ENCODE data around the gene AHSP.
"Not testable (repeated sequence)": the region's sequence is repeated elsewhere in the genome, so short reads cannot be mapped to it uniquely, and the experiment has no call there.

Gene AHSP

GRCh38 chr16:31501966-31502348, 25.7 kb upstream of the AHSP start:
- Histone ChIP-seq H3K14ac (ENCODE audit: low read length) (no peak overlapping the region), H3K23ac (ENCODE audit: low read length) (no peak overlapping the region), H2AFZ (ENCODE audit: insufficient read depth, low read length, poor library complexity) (no peak overlapping the region), H3K18ac (ENCODE audit: low read length) (no peak overlapping the region), H3K27me3 (ENCODE audit: insufficient read depth, low read length) (no peaks in the 10 kb centered on the region), H3K4me1 (ENCODE audit: control insufficient read depth in 1 of 2, insufficient read depth in 2 of 2, low read length in 2 of 2) (peaks cover 0 to 5% of the 10 kb centered on the region in 2 experiments), H4K91ac (ENCODE audit: low read depth, low read length) (no peak overlapping the region), H2BK5ac (ENCODE audit: low read depth, low read length, poor library complexity) (no peak overlapping the region), H2BK12ac (ENCODE audit: low read length) (no peak overlapping the region), H2BK120ac (ENCODE audit: insufficient read depth, low read length, poor library complexity) (no peak overlapping the region), H4K12ac (ENCODE audit: low read depth, low read length) (no peak overlapping the region), H3K79me2 (ENCODE audit: control insufficient read depth, insufficient read depth, low read length, poor library complexity) (no peaks in the 10 kb centered on the region), H3K36me3 (ENCODE audit: control insufficient read depth in 1 of 2, insufficient read depth in 2 of 2, low read length in 2 of 2) (peaks cover 12 to 27% of the 10 kb centered on the region in 2 experiments), H3K79me1 (ENCODE audit: low read length) (no peaks in the 10 kb centered on the region), H3K9ac (ENCODE audit: low read length) (no peak overlapping the region), H3K4me3 (ENCODE audit: low read depth, low read length) (no peak overlapping the region), H3K4me2 (ENCODE audit: low read length) (no peak overlapping the region), H3K4ac (ENCODE audit: low read depth, low read length) (no peak overlapping the region), H2AK5ac (ENCODE audit: low read length) (no peak overlapping the region), H4K8ac (ENCODE audit: low read depth, low read length) (no peak overlapping the region), H3K9me3 (ENCODE audit: insufficient read depth, low read depth, low read length) (no peaks in the 10 kb centered on the region), H3K27ac (ENCODE audit: low read depth, low read length) (no peak overlapping the region)
- no CpG with 5 or more reads among the region's 4 CpGs for WGBS (ENCODE audit: extremely low coverage, insufficient coverage, insufficient read length)
- DNase-seq, result no peak

GRCh38 chr16:31502981-31503380, 24.7 kb upstream of the AHSP start:
- Histone ChIP-seq H2AK5ac (ENCODE audit: low read length) (no peak overlapping the region), H3K14ac (ENCODE audit: low read length) (no peak overlapping the region), H4K12ac (ENCODE audit: low read depth, low read length) (no peak overlapping the region), H3K79me2 (ENCODE audit: control insufficient read depth, insufficient read depth, low read length, poor library complexity) (peaks cover 6% of the 10 kb centered on the region), H3K9ac (ENCODE audit: low read length) (no peak overlapping the region), H3K79me1 (ENCODE audit: low read length) (peaks cover 5% of the 10 kb centered on the region), H3K9me3 (ENCODE audit: insufficient read depth, low read depth, low read length) (no peaks in the 10 kb centered on the region), H3K4me3 (ENCODE audit: low read depth, low read length) (no peak overlapping the region), H3K27ac (ENCODE audit: low read depth, low read length) (no peak overlapping the region), H2BK12ac (ENCODE audit: low read length) (no peak overlapping the region), H3K18ac (ENCODE audit: low read length) (no peak overlapping the region), H3K27me3 (ENCODE audit: insufficient read depth, low read length) (no peaks in the 10 kb centered on the region), H4K8ac (ENCODE audit: low read depth, low read length) (no peak overlapping the region), H2BK5ac (ENCODE audit: low read depth, low read length, poor library complexity) (no peak overlapping the region), H3K36me3 (ENCODE audit: control insufficient read depth in 1 of 2, insufficient read depth in 2 of 2, low read length in 2 of 2) (peaks cover 12 to 24% of the 10 kb centered on the region in 2 experiments), H3K4ac (ENCODE audit: low read depth, low read length) (no peak overlapping the region), H2AFZ (ENCODE audit: insufficient read depth, low read length, poor library complexity) (no peak overlapping the region), H3K23ac (ENCODE audit: low read length) (no peak overlapping the region), H3K4me1 (ENCODE audit: control insufficient read depth in 1 of 2, insufficient read depth in 2 of 2, low read length in 2 of 2) (peaks cover 3 to 9% of the 10 kb centered on the region in 2 experiments), H2BK120ac (ENCODE audit: insufficient read depth, low read length, poor library complexity) (no peak overlapping the region), H4K91ac (ENCODE audit: low read depth, low read length) (no peak overlapping the region), H3K4me2 (ENCODE audit: low read length) (no peak overlapping the region)
- DNase-seq, result no peak

- not testable (repeated sequence) for H3K9me3 ChIP-seq (ENCODE audit: insufficient read depth, low read depth, low read length); H3K18ac ChIP-seq (ENCODE audit: low read length); H2BK5ac ChIP-seq (ENCODE audit: low read depth, low read length, poor library complexity); DNase-seq; H4K91ac ChIP-seq (ENCODE audit: low read depth, low read length); H3K27me3 ChIP-seq (ENCODE audit: insufficient read depth, low read length); H4K8ac ChIP-seq (ENCODE audit: low read depth, low read length); H3K4me3 ChIP-seq (ENCODE audit: low read depth, low read length); H2AFZ ChIP-seq (ENCODE audit: insufficient read depth, low read length, poor library complexity); H3K27ac ChIP-seq (ENCODE audit: low read depth, low read length); H3K14ac ChIP-seq (ENCODE audit: low read length); H3K4ac ChIP-seq (ENCODE audit: low read depth, low read length); H3K4me1 ChIP-seq (ENCODE audit: control insufficient read depth in 1 of 2, insufficient read depth in 2 of 2, low read length in 2 of 2); H2BK12ac ChIP-seq (ENCODE audit: low read length); H3K23ac ChIP-seq (ENCODE audit: low read length); H3K9ac ChIP-seq (ENCODE audit: low read length); H2AK5ac ChIP-seq (ENCODE audit: low read length); H3K4me2 ChIP-seq (ENCODE audit: low read length); H4K12ac ChIP-seq (ENCODE audit: low read depth, low read length); H2BK120ac ChIP-seq (ENCODE audit: insufficient read depth, low read length, poor library complexity)
- WGBS (ENCODE audit: extremely low coverage, insufficient coverage, insufficient read length), result no CpG with 5 or more reads among the region's 8 CpGs
- Histone ChIP-seq H3K79me2 (ENCODE audit: control insufficient read depth, insufficient read depth, low read length, poor library complexity) (peaks cover 10% of the 10 kb centered on the region), H3K36me3 (ENCODE audit: control insufficient read depth in 1 of 2, insufficient read depth in 2 of 2, low read length in 2 of 2) (peaks cover 10 to 19% of the 10 kb centered on the region in 2 experiments), H3K79me1 (ENCODE audit: low read length) (peaks cover 10% of the 10 kb centered on the region)
Observed at GRCh38 chr16:31503555-31503954, 24.1 kb upstream of the AHSP start.

GRCh38 chr16:31504159-31504558, 23.5 kb upstream of the AHSP start:
- H3K4ac ChIP-seq (ENCODE audit: low read depth, low read length), result no peak overlapping the region
- peaks cover 10% of the 10 kb centered on the region for H3K79me1 ChIP-seq (ENCODE audit: low read length)
- no peak overlapping the region for H2BK12ac ChIP-seq (ENCODE audit: low read length)
- H4K12ac ChIP-seq (ENCODE audit: low read depth, low read length), result no peak overlapping the region
- WGBS (ENCODE audit: extremely low coverage, insufficient coverage, insufficient read length), result no CpG with 5 or more reads among the region's 8 CpGs
- no peak overlapping the region for H3K14ac ChIP-seq (ENCODE audit: low read length)
- H3K36me3 ChIP-seq (ENCODE audit: control insufficient read depth in 1 of 2, insufficient read depth in 2 of 2, low read length in 2 of 2), result peaks cover 6 to 14% of the 10 kb centered on the region in 2 experiments
- no peak overlapping the region for H3K4me2 ChIP-seq (ENCODE audit: low read length)
- H3K4me3 ChIP-seq (ENCODE audit: low read depth, low read length), result no peak overlapping the region
- no peak overlapping the region for H3K9ac ChIP-seq (ENCODE audit: low read length)
- no peak overlapping the region for H3K27ac ChIP-seq (ENCODE audit: low read depth, low read length)
- H3K27me3 ChIP-seq (ENCODE audit: insufficient read depth, low read length), result no peaks in the 10 kb centered on the region
- H4K91ac ChIP-seq (ENCODE audit: low read depth, low read length), result no peak overlapping the region
- no peak overlapping the region for H2BK5ac ChIP-seq (ENCODE audit: low read depth, low read length, poor library complexity)
- H2AK5ac ChIP-seq (ENCODE audit: low read length), result no peak overlapping the region
- H3K79me2 ChIP-seq (ENCODE audit: control insufficient read depth, insufficient read depth, low read length, poor library complexity), result peaks cover 11% of the 10 kb centered on the region
- peaks cover 3 to 14% of the 10 kb centered on the region in 2 experiments for H3K4me1 ChIP-seq (ENCODE audit: control insufficient read depth in 1 of 2, insufficient read depth in 2 of 2, low read length in 2 of 2)
- no peak overlapping the region for H4K8ac ChIP-seq (ENCODE audit: low read depth, low read length)
- H3K18ac ChIP-seq (ENCODE audit: low read length), result no peak overlapping the region
- no peak for DNase-seq
- H3K9me3 ChIP-seq (ENCODE audit: insufficient read depth, low read depth, low read length), result no peaks in the 10 kb centered on the region
- no peak overlapping the region for H2BK120ac ChIP-seq (ENCODE audit: insufficient read depth, low read length, poor library complexity)
- H2AFZ ChIP-seq (ENCODE audit: insufficient read depth, low read length, poor library complexity), result no peak overlapping the region
- no peak overlapping the region for H3K23ac ChIP-seq (ENCODE audit: low read length)
